GM23338 (cell line): Measurements from ENCODE around the gene AOAH.

ENCODE experiments used
- CREB1 ChIP-seq: fragments of 250-450 bp; sonication (Bioruptor Pico); IDR thresholded peaks from 2 replicates; pipeline ENCODE4 v1.5.0; 2020; ENCODE audit warnings: low read depth, mild to moderate bottlenecking, moderate library complexity
- ETS1 ChIP-seq: IDR thresholded peaks from 2 replicates; pipeline ENCODE4 v1.6.1; 2016; ENCODE audit warnings: antibody characterized with exemption
- EZH2 ChIP-seq: fragments of 200-600 bp; sonication (generic); IDR thresholded peaks from one replicate; pipeline ENCODE4 v1.8.0; 2017; ENCODE audit warnings: antibody characterized with exemption, mild to moderate bottlenecking, low read depth; ENCODE audit not compliant: unreplicated experiment
- EZH2phosphoT487 ChIP-seq: fragments of 200-600 bp; sonication (generic); IDR thresholded peaks from one replicate; pipeline ENCODE4 v1.8.1; 2018; ENCODE audit warnings: antibody characterized with exemption; ENCODE audit not compliant: unreplicated experiment
- JUNB ChIP-seq: IDR thresholded peaks from one replicate; pipeline ENCODE4 v1.6.1; 2016; ENCODE audit warnings: antibody characterized with exemption; ENCODE audit not compliant: unreplicated experiment
- POLR2AphosphoS5 ChIP-seq: IDR thresholded peaks from 2 replicates; pipeline ENCODE4 v1.6.1; 2016; ENCODE audit warnings: antibody characterized with exemption, low read depth
- TF ChIP-seq, protein P1 (sequence below): IDR thresholded peaks from one replicate; pipeline ENCODE4 v1.6.1; 2018; ENCODE audit warnings: antibody characterized with exemption; ENCODE audit not compliant: unreplicated experiment
- TF ChIP-seq, protein P2 (sequence below), 2 experiments: fragments of 200-600 bp in 1 of 2; sonication (generic) in 1 of 2; conservative IDR thresholded peaks; 2 replicates each; pipeline versions ENCODE4 v1.5.1 to v1.6.1; 2016 to 2017; ENCODE audit warnings: antibody characterized with exemption in 2 of 2, low read depth in 2 of 2, mild to moderate bottlenecking in 2 of 2, moderate library complexity in 1 of 2

DNA sequence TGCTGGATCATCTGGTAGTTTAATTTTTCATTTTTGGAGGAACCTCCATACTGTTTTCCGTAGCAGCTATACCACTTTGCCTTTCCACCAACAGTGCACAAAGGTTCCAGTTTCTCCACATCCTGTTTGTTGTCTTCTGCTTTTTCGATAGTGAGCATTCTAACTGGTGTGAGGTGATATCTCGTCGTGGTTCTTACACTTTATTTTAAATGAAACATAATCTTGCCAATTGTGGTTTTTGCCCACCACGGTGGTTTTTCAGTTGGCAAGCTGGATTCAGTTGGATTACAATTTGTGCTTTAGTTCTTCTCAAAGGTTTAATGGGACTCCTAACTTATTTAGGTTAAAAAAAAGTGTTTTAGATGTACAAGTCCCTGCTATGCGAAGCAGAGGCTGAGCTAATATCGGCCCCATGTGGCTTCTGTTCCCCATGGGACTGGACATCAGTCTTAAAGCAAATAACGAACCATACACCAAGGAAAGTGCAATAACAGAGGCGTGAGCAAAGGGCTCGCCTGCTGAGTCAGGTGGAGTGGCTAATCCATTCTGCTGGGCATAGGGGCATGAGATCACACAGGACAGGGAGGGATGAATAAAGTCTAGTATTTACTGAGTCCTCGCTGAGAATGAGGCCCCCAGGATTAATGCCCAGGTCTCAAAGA, 153.6 kb downstream of the AOAH start:
- TF ChIP-seq, protein P1, sequence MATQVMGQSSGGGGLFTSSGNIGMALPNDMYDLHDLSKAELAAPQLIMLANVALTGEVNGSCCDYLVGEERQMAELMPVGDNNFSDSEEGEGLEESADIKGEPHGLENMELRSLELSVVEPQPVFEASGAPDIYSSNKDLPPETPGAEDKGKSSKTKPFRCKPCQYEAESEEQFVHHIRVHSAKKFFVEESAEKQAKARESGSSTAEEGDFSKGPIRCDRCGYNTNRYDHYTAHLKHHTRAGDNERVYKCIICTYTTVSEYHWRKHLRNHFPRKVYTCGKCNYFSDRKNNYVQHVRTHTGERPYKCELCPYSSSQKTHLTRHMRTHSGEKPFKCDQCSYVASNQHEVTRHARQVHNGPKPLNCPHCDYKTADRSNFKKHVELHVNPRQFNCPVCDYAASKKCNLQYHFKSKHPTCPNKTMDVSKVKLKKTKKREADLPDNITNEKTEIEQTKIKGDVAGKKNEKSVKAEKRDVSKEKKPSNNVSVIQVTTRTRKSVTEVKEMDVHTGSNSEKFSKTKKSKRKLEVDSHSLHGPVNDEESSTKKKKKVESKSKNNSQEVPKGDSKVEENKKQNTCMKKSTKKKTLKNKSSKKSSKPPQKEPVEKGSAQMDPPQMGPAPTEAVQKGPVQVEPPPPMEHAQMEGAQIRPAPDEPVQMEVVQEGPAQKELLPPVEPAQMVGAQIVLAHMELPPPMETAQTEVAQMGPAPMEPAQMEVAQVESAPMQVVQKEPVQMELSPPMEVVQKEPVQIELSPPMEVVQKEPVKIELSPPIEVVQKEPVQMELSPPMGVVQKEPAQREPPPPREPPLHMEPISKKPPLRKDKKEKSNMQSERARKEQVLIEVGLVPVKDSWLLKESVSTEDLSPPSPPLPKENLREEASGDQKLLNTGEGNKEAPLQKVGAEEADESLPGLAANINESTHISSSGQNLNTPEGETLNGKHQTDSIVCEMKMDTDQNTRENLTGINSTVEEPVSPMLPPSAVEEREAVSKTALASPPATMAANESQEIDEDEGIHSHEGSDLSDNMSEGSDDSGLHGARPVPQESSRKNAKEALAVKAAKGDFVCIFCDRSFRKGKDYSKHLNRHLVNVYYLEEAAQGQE = no peak
- TF ChIP-seq, protein P2, sequence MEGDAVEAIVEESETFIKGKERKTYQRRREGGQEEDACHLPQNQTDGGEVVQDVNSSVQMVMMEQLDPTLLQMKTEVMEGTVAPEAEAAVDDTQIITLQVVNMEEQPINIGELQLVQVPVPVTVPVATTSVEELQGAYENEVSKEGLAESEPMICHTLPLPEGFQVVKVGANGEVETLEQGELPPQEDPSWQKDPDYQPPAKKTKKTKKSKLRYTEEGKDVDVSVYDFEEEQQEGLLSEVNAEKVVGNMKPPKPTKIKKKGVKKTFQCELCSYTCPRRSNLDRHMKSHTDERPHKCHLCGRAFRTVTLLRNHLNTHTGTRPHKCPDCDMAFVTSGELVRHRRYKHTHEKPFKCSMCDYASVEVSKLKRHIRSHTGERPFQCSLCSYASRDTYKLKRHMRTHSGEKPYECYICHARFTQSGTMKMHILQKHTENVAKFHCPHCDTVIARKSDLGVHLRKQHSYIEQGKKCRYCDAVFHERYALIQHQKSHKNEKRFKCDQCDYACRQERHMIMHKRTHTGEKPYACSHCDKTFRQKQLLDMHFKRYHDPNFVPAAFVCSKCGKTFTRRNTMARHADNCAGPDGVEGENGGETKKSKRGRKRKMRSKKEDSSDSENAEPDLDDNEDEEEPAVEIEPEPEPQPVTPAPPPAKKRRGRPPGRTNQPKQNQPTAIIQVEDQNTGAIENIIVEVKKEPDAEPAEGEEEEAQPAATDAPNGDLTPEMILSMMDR (conservative IDR thresholded peaks at IDR 0.05; ENCODE audit: low read depth in 2 of 2) = no peak
- TF ChIP-seq EZH2 (no peak), POLR2AphosphoS5 (no peak), EZH2phosphoT487 (no peak), JUNB (no peak), ETS1 (no peak), CREB1 (CRISPR knock-in tag) (no peak)
